ENCODE measurements around the gene TRAM1L1.

DNA sequence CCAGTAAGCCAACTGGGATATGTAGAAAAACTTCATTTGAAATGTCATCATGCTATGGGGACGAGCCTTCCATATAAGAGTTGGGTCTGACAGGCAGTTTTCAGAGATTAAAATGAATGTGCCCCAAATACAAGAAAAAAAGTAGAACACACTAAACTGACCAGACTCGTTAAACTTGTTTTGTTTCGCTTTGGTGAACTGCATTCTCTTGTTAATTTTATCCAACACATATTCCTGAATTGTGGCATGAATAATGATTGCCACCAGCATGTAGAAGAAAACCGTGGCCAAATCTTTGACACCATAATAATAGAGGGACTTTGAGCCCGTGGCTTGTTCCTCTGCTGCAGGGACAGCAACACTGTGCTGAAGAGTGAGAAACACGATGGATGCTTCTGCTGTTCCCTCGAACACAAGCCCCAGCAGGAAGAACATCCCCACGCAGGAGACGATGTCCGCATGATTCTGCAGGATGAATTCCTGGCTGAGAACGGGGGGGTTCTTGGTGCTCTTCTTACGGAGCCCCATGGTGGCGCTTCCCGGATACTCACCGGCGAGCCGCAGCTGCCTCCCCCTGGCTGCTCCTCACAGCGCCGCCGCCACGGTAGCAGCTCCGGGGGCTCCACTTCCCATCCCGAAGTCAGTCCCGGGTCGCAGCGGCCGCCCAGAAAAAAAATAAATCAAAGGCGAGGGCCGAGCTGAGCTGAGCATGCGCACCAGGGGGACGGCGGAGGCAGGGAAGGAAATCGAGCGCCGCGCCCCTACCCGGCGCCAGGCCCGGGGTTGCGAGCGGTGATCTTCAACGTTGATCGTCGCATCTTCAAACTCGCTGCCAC is at the start of gene TRAM1L1:
- TF ChIP-seq, protein P1, sequence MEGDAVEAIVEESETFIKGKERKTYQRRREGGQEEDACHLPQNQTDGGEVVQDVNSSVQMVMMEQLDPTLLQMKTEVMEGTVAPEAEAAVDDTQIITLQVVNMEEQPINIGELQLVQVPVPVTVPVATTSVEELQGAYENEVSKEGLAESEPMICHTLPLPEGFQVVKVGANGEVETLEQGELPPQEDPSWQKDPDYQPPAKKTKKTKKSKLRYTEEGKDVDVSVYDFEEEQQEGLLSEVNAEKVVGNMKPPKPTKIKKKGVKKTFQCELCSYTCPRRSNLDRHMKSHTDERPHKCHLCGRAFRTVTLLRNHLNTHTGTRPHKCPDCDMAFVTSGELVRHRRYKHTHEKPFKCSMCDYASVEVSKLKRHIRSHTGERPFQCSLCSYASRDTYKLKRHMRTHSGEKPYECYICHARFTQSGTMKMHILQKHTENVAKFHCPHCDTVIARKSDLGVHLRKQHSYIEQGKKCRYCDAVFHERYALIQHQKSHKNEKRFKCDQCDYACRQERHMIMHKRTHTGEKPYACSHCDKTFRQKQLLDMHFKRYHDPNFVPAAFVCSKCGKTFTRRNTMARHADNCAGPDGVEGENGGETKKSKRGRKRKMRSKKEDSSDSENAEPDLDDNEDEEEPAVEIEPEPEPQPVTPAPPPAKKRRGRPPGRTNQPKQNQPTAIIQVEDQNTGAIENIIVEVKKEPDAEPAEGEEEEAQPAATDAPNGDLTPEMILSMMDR (IDR thresholded peaks at IDR 0.05), result peak; percentile 32
- TF ChIP-seq TCF12 (IDR thresholded peaks at IDR 0.05) (no peak), SIN3A (IDR thresholded peaks at IDR 0.05; ENCODE audit: borderline replicate concordance, low read depth, low read length) (no peak), SMC3 (IDR thresholded peaks at IDR 0.05; ENCODE audit: low read depth, low read length) (peak; percentile 21; the same call in 1 of the 2 replicates)

Measured in SK-N-SH (cell line).